Keratinocyte (primary cell): ENCODE results near the gene TM4SF5. TPM values are rescaled to one million over a fixed set of nuclear protein-coding genes. Genes with fewer than 3 reads are reported as not detected.

Experiments
- DNase-seq: peaks from one replicate; pipeline ENCODE4 v3.0.0-alpha.2; 2011; ENCODE audit warnings: low read depth, missing footprints, low spot score
- FAIRE-seq: peaks from 2 replicates; lab custom pipeline; 2011; peaks lifted over from hg19 to GRCh38; lab: Jason Lieb, UNC
- H2AFZ ChIP-seq: 2 replicates; pipeline ENCODE4 v1.6.0; 2012; ENCODE audit warnings: low read length, control low read depth, inconsistent platforms; ENCODE audit not compliant: control insufficient read depth
- H3K27ac ChIP-seq: 2 replicates; pipeline ENCODE4 v1.5.1; 2011; ENCODE audit warnings: low read length; ENCODE audit not compliant: control insufficient read depth, insufficient read depth
- H3K27me3 ChIP-seq: 3 replicates; pipeline ENCODE4 v1.6.0; 2011; ENCODE audit warnings: low read length; ENCODE audit not compliant: control insufficient read depth, insufficient read depth; ENCODE audit errors: extremely low read depth
- H3K36me3 ChIP-seq, 2 experiments: 2 replicates in 1 of 2; 3 replicates in 1 of 2; pipeline ENCODE4 v1.5.1; 2011; ENCODE audit warnings: low read length in 2 of 2, mild to moderate bottlenecking in 1 of 2; ENCODE audit not compliant: control insufficient read depth in 2 of 2, insufficient read depth in 2 of 2; ENCODE audit errors: extremely low read depth in 1 of 2
- H3K4me1 ChIP-seq: 3 replicates; pipeline ENCODE4 v1.5.1; 2011; ENCODE audit warnings: low read length; ENCODE audit not compliant: control insufficient read depth, insufficient read depth; ENCODE audit errors: extremely low read depth
- H3K4me2 ChIP-seq: 3 replicates; pipeline ENCODE4 v1.6.0; 2011; ENCODE audit warnings: low read depth, low read length; ENCODE audit not compliant: control insufficient read depth, insufficient read depth; ENCODE audit errors: extremely low read depth
- H3K4me3 ChIP-seq, 3 experiments: fragments of 200-600 bp in 1 of 3; sonication (generic) in 1 of 3; 2 replicates in 2 of 3; 3 replicates in 1 of 3; pipeline ENCODE4 v1.5.1; 2011 to 2016; ENCODE audit warnings: low read length in 3 of 3, mild to moderate bottlenecking in 3 of 3, control low read depth in 2 of 3, inconsistent platforms in 1 of 3, low read depth in 1 of 3, mixed read lengths in 1 of 3, mixed run types in 1 of 3, moderate library complexity in 1 of 3; ENCODE audit not compliant: control insufficient read depth in 2 of 3, insufficient read depth in 2 of 3; ENCODE audit errors: extremely low read depth in 1 of 3
- H3K79me2 ChIP-seq: 2 replicates; pipeline ENCODE4 v1.6.0; 2012; ENCODE audit warnings: low read length; ENCODE audit not compliant: control insufficient read depth, insufficient read depth
- H3K9ac ChIP-seq: 3 replicates; pipeline ENCODE4 v1.6.0; 2011; ENCODE audit warnings: low read length; ENCODE audit not compliant: control insufficient read depth, insufficient read depth; ENCODE audit errors: extremely low read depth
- H3K9me1 ChIP-seq: 3 replicates; pipeline ENCODE4 v1.6.0; 2011; ENCODE audit warnings: low read length; ENCODE audit not compliant: control insufficient read depth, insufficient read depth; ENCODE audit errors: extremely low read depth
- H3K9me3 ChIP-seq: 2 replicates; pipeline ENCODE4 v1.5.1; 2012; ENCODE audit warnings: low read depth, low read length; ENCODE audit not compliant: control insufficient read depth
- H4K20me1 ChIP-seq: 3 replicates; pipeline ENCODE4 v1.6.0; 2011; ENCODE audit warnings: low read length; ENCODE audit not compliant: control insufficient read depth, insufficient read depth; ENCODE audit errors: extremely low read depth
- EZH2 ChIP-seq: IDR thresholded peaks from one replicate; pipeline ENCODE4 v1.6.1; 2012; ENCODE audit warnings: inconsistent platforms, mild to moderate bottlenecking, low read length, moderate library complexity
- dilution Hi-C: fragments of 300-500 bp; cut with MboI; formaldehyde crosslinking; loops from one replicate; pipeline ENCODE4 v1.7.0; 2020; ENCODE audit warnings: low sequenced_read_pairs; ENCODE audit not compliant: extremely low pct_ligation_motif_present
- polyA plus RNA-seq, 5 experiments: library from polyadenylated mRNA; depleted of rRNA in 3 of 5; stranded (reverse) in 3 of 5; stranded (forward) in 1 of 5; unstranded in 1 of 5; fragments of >200 nt; gene quantifications; 1 replicate in 1 of 5; 2 replicates in 3 of 5; 3 replicates in 1 of 5; pipeline versions ENCODE4 v1.2.1 to v1.2.3, GENCODE V29; 2011 to 2012; ENCODE audit warnings: missing spikeins in 2 of 5, low read depth in 1 of 5, low replicate concordance in 1 of 5
- TF ChIP-seq, protein P1 (sequence below), 3 experiments: IDR thresholded peaks in 1 of 3; conservative IDR thresholded peaks in 1 of 3; optimal IDR thresholded peaks in 1 of 3; 2 replicates in 2 of 3; 3 replicates in 1 of 3; pipeline versions ENCODE3 to v1.5.1; 2011; ENCODE audit warnings: low read length in 3 of 3, mild to moderate bottlenecking in 3 of 3, moderate library complexity in 2 of 3, control low read depth in 1 of 3, inconsistent platforms in 1 of 3; ENCODE audit not compliant: insufficient read depth in 2 of 3; ENCODE audit errors: extremely low read depth in 1 of 3

The TM4SF5 gene
- polyA plus RNA-seq, 1 donor (not counting 4 experiments of a cell fraction or from before 2014, with no cell fraction given), result not detected

DNA sequence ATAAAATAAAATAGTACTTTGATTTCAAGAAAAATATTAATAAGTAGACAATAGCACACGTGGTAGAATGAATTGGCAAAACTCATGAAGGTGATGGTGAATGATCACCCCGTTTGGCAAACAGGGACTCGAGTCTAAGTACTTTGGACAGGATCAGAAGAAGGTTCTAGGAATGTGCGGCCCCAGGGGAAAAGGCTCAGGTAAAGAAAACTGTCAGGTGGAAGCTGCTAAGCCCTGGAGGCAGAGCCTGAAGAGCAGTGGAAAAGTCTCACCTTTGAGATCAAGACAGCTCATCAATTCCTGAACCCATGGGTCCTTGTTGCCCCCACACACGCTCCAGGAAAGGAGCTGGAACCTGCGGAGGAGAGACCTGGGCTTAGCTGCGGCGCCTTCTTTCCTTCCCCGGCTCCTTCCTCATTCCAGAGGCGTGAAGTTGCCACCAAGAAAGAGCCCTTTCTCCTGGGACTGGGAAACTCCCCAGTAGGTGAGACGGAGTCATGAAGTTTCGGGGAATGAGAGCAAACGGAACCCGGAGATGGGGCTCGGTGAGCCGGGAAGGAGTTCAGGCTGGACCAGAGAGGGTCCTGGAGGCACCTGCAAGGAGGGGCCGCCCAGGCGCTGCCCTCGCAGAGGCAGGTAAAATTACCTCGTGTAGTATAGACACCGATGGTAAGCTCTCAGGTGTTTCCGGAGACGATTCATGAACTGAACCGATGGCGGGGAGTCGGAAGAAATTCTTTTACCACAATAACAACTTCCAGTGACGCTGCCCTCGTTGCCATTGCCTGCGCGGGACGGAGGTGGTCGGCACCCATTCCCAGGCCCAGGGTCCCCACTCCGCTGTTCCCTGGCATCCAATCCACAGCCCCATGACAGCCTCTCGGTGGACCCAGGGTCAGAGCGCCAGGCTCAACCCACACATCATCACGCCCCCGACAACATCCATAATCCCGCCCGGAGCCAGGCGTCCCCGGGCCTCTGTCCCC lies 33.3 kb upstream of the TM4SF5 start:
- no peaks in the 10 kb centered on the region for H3K79me2 ChIP-seq
- DNase-seq (peak; percentile 21), FAIRE-seq (peak; percentile 90)
- peak overlapping the region; percentile 96 for H3K4me2 ChIP-seq
- TF ChIP-seq EZH2, result no peak
- TF ChIP-seq, protein P1, sequence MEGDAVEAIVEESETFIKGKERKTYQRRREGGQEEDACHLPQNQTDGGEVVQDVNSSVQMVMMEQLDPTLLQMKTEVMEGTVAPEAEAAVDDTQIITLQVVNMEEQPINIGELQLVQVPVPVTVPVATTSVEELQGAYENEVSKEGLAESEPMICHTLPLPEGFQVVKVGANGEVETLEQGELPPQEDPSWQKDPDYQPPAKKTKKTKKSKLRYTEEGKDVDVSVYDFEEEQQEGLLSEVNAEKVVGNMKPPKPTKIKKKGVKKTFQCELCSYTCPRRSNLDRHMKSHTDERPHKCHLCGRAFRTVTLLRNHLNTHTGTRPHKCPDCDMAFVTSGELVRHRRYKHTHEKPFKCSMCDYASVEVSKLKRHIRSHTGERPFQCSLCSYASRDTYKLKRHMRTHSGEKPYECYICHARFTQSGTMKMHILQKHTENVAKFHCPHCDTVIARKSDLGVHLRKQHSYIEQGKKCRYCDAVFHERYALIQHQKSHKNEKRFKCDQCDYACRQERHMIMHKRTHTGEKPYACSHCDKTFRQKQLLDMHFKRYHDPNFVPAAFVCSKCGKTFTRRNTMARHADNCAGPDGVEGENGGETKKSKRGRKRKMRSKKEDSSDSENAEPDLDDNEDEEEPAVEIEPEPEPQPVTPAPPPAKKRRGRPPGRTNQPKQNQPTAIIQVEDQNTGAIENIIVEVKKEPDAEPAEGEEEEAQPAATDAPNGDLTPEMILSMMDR (optimal IDR thresholded peaks at IDR 0.05 in 1 of 3, IDR thresholded peaks at IDR 0.05 in 1 of 3, conservative IDR thresholded peaks at IDR 0.05 in 1 of 3; ENCODE audit: extremely low read depth in 1 of 3, insufficient read depth in 2 of 3, low read length in 3 of 3), result no peak
- H3K27ac ChIP-seq, result peak overlapping the region; percentile 63
- peaks cover 2% of the 10 kb centered on the region for H3K9me1 ChIP-seq
- no peaks in the 10 kb centered on the region for H3K9me3 ChIP-seq
- no peaks in the 10 kb centered on the region for H4K20me1 ChIP-seq
- peak overlapping the region; percentile 61 to 76 (median 74) for H3K4me3 ChIP-seq
- H3K27me3 ChIP-seq, result peaks cover 16% of the 10 kb centered on the region
- H3K36me3 ChIP-seq, result peaks cover 0 to 2% of the 10 kb centered on the region in 2 experiments
- dilution Hi-C loops, result no loop called here
- H2AFZ ChIP-seq, result peak overlapping the region; percentile 90
- H3K9ac ChIP-seq, result peak overlapping the region; percentile 76
- peaks cover 14% of the 10 kb centered on the region for H3K4me1 ChIP-seq

DNA sequence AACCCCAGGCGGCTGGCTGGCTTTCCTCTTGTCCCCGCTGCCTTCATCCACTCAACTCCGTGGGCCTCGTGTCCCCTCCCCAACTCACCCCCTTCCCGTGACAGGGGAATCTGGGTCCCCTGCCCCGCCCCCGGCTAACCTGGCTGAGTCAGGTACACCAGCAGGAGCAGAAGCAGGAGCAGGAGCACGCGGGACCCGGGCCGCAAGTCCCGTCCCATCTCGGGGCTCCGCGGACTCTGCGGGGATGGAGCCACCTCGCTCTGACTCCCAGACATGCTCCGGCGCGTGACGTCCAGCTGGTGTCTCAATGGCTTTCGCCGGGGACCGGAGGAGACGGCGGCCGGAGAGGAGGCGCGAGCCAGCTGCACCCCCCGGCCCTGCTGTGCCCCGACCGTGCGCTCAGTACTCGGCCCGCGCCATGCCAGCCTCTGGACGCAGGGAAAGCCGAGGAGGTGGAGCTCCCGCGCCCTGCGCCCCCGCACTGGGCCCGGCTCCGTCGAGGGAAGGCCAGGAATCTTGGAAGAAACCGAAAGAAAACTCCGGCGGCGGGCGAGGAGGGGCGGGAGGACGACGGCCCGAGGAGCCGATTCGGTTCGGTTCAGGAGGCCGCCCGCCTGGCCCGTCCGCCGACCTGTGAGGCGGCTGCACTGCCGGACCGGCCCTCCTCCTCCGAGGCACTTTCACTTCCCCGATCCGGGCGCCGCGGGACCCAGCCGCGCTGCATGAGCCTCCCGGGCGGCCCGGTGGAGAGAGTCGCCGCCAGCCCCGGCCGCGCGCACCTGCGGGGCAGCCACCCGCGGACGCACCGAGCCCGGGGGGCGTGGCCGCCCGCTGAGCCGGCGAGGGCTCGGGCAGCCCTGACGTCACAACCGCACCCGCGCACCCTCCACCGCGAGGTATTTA lies 32.3 kb upstream of the TM4SF5 start, which contains the start of the genes CXCL16 and ZMYND15:
Gene CXCL16, minus strand, starts transcription at position 807 of the 903 bp plus-strand sequence. Its CDS starts 589 bp downstream, at position 218.
Gene ZMYND15, plus strand, starts transcription at position 712 of the 903 bp plus-strand sequence. CDS start 716 bp downstream, outside the sequence.
- peaks cover 16% of the 10 kb centered on the region for H3K27me3 ChIP-seq
- dilution Hi-C loops, result no loop called here

More for the DNA sequence above, 32.3 kb upstream of the TM4SF5 start, which contains the start of the genes CXCL16 and ZMYND15:
- H2AFZ ChIP-seq, result peak within 1 kb of the TSS; percentile 90
- no peaks in the 10 kb centered on the region for H3K9me3 ChIP-seq
- DNase-seq (no peak), FAIRE-seq (no peak)
- H3K4me1 ChIP-seq, result peaks cover 14% of the 10 kb centered on the region
- peak within 1 kb of the TSS; percentile 76 for H3K9ac ChIP-seq
- no peaks in the 10 kb centered on the region for H3K79me2 ChIP-seq
- H3K9me1 ChIP-seq, result peaks cover 2% of the 10 kb centered on the region
- peaks cover 0 to 2% of the 10 kb centered on the region in 2 experiments for H3K36me3 ChIP-seq
- TF ChIP-seq EZH2, result no peak
- TF ChIP-seq, protein P1 (optimal IDR thresholded peaks at IDR 0.05 in 1 of 3, IDR thresholded peaks at IDR 0.05 in 1 of 3, conservative IDR thresholded peaks at IDR 0.05 in 1 of 3; ENCODE audit: extremely low read depth in 1 of 3, insufficient read depth in 2 of 3, low read length in 3 of 3), result no peak
- peak within 1 kb of the TSS; percentile 96 for H3K4me2 ChIP-seq
- H4K20me1 ChIP-seq, result no peaks in the 10 kb centered on the region
- H3K4me3 ChIP-seq, result peak within 1 kb of the TSS; percentile 61 to 76 (median 74)
- H3K27ac ChIP-seq, result peak within 1 kb of the TSS; percentile 63
